GM19397 (cell line): Measurements from ENCODE around the gene DLL4.
"Not testable (repeated sequence)": the region's sequence is repeated elsewhere in the genome, so short reads cannot be mapped to it uniquely, and the experiment has no call there.

Source experiments
- ATAC-seq: cut with Tn5 transposase; IDR thresholded peaks from one replicate; pipeline ENCODE4 v1.9.1; 2021; ENCODE audit warnings: mild to moderate bottlenecking, moderate library complexity; ENCODE audit not compliant: unreplicated experiment

The DLL4 gene

GRCh38 chr15:40957041-40957555, 28.0 kb downstream of the DLL4 start:
- ATAC-seq = no peak

DNA sequence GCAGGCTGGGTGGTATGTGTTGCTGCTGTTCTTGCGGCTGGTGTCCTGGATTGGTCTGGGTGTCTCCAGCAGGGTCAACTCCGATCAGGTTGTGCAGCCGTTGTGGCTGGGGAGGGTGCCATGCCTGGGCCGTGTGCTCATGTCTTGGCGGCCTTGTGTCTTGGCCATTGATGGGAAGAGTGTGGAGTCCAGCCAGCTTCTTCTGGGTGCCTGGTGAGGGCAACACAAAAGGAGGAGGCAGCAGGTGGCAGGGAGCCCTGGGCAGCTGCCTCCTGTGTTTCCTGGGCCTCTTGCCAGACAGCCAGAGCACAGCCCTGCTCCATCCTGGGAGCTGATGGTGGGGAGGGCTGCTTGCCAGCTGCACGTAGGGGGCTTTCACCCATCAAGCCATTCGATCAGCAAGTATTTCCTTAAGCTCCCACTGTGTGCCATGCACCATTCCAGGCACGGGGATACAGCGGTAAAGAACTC, 28.5 kb downstream of the DLL4 start:
- no peak for ATAC-seq

- no peak for ATAC-seq
Observed at GRCh38 chr15:40958146-40958545, 29.0 kb downstream of the DLL4 start.

GRCh38 chr15:40958723-40959122, 29.6 kb downstream of the DLL4 start:
- no peak for ATAC-seq

- no peak for ATAC-seq
Observed at GRCh38 chr15:40959331-40960141, 30.4 kb downstream of the DLL4 start.

GRCh38 chr15:40960151-40960885, 31.2 kb downstream of the DLL4 start:
- no peak for ATAC-seq

GRCh38 chr15:40960925-40961324, 31.8 kb downstream of the DLL4 start:
- ATAC-seq = no peak

- not testable (repeated sequence) for ATAC-seq
Observed at GRCh38 chr15:40961740-40962139, 32.6 kb downstream of the DLL4 start.

GRCh38 chr15:40962317-40962716, 33.2 kb downstream of the DLL4 start:
- not testable (repeated sequence) for ATAC-seq

GRCh38 chr15:40963201-40963600, 34.1 kb downstream of the DLL4 start:
- no peak for ATAC-seq

GRCh38 chr15:40964006-40964405, 34.9 kb downstream of the DLL4 start:
- no peak for ATAC-seq

- no peak for ATAC-seq
Observed at GRCh38 chr15:40964634-40965033, 35.5 kb downstream of the DLL4 start.

DNA sequence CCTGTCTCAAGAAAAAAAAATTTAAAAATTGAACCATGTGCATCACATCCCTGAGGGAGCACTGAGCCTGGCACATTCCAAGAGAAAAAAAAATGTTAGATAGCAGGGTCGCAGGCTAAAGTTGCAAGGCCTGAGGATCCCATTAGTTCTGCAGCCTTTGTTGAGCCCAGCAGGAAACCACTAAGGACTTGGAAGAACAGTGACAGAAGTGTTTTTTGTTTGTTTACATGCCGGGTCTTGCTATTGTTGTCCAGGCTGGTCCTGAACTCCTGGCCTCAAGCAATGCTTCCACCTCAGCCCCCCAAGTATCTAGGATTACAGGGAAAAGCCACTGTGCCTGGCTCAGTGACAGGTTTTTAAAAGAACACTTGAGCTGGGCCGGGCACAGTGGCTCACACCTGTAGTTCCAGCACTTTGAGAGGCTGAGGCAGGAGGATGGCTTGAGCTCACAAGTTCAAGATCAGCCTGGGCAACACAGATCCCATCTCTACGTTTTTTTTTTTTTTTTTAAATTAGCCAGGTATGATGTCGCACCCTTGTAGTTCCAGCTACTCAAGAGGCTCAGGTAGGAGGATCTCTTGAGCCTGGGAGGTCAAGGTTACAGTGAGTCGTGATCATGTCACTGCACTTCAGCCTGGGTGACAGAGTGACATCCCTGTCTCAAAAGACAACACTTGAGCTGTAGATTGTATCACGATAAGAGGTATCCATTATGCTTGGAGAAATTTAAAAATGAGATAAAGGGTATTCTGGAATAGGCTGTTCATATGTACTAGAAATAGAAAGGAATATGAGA, 39.3 kb downstream of the DLL4 start:
- no peak for ATAC-seq

DNA sequence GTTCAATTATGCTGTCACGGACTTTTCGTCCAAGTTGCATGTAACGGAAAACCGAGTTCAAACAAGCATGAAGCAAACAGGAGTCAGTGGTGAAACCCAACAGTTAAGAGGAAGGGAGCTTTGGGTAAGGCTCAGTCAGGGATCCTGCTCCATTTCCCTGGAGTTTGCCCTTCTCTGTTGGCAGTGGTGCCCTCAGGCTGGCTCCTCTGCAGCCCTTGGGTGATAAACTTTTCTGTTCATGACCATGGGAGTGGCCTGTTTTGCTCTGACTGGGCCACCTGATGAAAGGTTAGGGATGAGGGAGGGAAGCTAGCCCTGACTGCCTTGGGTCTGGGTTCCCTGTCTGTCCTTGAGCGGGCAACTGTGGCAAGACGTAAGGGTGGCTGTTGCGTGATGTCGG, 40.2 kb downstream of the DLL4 start:
- ATAC-seq = no peak

DNA sequence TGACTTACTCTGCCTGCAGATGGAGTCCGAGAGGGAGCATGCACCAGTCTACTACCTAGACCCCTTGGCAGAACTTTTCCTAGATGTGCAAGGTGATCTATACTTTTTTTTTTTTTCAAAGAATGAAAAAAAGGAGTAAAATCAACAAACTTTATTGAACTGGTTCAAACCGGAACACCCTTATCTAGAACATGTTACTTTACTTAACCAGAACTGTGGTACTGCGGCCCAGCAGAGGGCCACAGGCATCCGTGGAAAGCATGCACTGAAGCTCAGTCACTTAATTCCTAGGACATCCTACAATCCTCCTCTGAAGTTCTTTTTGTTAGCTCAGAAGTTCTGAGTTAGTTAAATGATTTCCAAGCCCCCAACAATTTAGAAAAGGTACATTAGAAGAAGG, 45.7 kb downstream of the DLL4 start:
- no peak for ATAC-seq

- ATAC-seq = no peak
Observed at GRCh38 chr15:40976819-40977218, 47.7 kb downstream of the DLL4 start.

- no peak for ATAC-seq
Observed at GRCh38 chr15:40978141-40978540, 49.0 kb downstream of the DLL4 start.

DNA sequence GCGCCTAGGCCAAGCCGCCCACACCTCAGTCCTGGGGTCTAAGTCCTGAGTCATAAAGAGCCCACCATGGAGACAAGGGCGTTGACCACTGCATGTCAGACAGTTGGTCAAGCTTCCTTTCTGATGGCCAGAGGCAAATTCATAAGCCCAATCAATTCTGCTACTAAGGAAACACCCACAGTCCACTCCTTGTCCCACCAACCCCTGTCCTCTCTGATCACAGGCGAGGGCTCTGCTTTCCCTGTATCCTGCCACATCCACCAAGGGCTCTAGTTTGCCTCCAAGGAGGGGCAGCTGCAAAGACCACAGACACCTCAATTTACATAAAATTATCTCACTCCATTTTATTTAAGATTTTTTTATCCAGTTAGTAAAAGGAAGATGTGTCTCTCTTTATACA, 49.4 kb downstream of the DLL4 start:
- ATAC-seq = no peak

DNA sequence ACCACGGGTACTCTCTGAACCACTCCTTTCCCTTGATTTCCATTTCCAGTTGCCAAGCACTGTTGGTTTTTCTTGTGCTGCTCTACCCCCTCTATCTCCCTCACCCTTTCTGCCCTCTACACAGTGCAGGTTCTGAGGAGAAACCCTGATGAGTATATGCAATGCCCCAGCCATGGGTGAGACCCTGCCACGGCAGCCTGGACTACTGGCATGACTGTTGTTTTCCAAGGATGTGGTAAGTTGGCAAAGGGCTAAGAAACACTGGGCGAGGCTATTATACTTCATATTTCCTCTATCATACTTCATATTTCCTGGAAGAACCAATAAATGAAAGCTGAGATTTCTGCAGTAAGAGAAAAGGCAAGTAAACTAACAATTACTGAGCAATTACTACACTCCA, 52.0 kb downstream of the DLL4 start:
- ATAC-seq = no peak

GRCh38 chr15:40982855-40983254, 53.7 kb downstream of the DLL4 start:
- ATAC-seq = no peak

GRCh38 chr15:40984406-40984805, 55.3 kb downstream of the DLL4 start:
- no peak for ATAC-seq
